ENCODE measurements around the gene SEL1L.
"Not testable (repeated sequence)": the region's sequence is repeated elsewhere in the genome, so short reads cannot be mapped to it uniquely, and the experiment has no call there.

The SEL1L gene

GRCh38 chr14:81474685-81475324, 58.8 kb downstream of the SEL1L start:
- FAIRE-seq (no peak), DNase-seq (ENCODE audit: low spot score) (no peak)

GRCh38 chr14:81474148-81474492, 59.5 kb downstream of the SEL1L start:
- FAIRE-seq (no peak), DNase-seq (ENCODE audit: low spot score) (no peak)

GRCh38 chr14:81473456-81474147, 60.1 kb downstream of the SEL1L start:
- no peak for FAIRE-seq

GRCh38 chr14:81472096-81472800, 61.4 kb downstream of the SEL1L start:
- FAIRE-seq = no peak
- DNase-seq (ENCODE audit: low spot score) = no peak

More at GRCh38 chr14:81473456-81474147, 60.1 kb downstream of the SEL1L start:
- no peak for DNase-seq (ENCODE audit: low spot score)

- FAIRE-seq = no peak
- no peak for DNase-seq (ENCODE audit: low spot score)
These were observed 62.6 kb downstream of the SEL1L start for GRCh38 chr14:81471062-81471461.

GRCh38 chr14:81470557-81470826, 63.2 kb downstream of the SEL1L start:
- not testable (repeated sequence) for FAIRE-seq; DNase-seq (ENCODE audit: low spot score)

GRCh38 chr14:81466854-81467253, 66.8 kb downstream of the SEL1L start:
- no peak for DNase-seq (ENCODE audit: low spot score)
- no peak for FAIRE-seq

GRCh38 chr14:81465507-81466228, 68.0 kb downstream of the SEL1L start:
- no peak for FAIRE-seq
- no peak for DNase-seq (ENCODE audit: low spot score)

- DNase-seq (ENCODE audit: low spot score); FAIRE-seq: not testable (repeated sequence)
These were observed 68.7 kb downstream of the SEL1L start for GRCh38 chr14:81465003-81465392.

- DNase-seq (ENCODE audit: low spot score) (peak; percentile 22), FAIRE-seq (no peak)
These were observed 69.2 kb downstream of the SEL1L start for GRCh38 chr14:81464253-81465002.

GRCh38 chr14:81462356-81462755, 71.3 kb downstream of the SEL1L start:
- not testable (repeated sequence) for DNase-seq (ENCODE audit: low spot score); FAIRE-seq

- FAIRE-seq (no peak), DNase-seq (ENCODE audit: low spot score) (no peak)
These were observed 73.7 kb downstream of the SEL1L start for GRCh38 chr14:81459912-81460311.

- DNase-seq (ENCODE audit: low spot score) = no peak
- no peak for FAIRE-seq
These were observed 75.3 kb downstream of the SEL1L start for GRCh38 chr14:81458352-81458751.

GRCh38 chr14:81455390-81455789, 78.3 kb downstream of the SEL1L start:
- peak; percentile 53 for DNase-seq (ENCODE audit: low spot score)

GRCh38 chr14:81454572-81455218, 79.0 kb downstream of the SEL1L start:
- DNase-seq (ENCODE audit: low spot score) = no peak
- FAIRE-seq = no peak

More at GRCh38 chr14:81455390-81455789, 78.3 kb downstream of the SEL1L start:
- FAIRE-seq = peak; percentile 22

- DNase-seq (ENCODE audit: low spot score) (no peak), FAIRE-seq (no peak)
These were observed 80.4 kb downstream of the SEL1L start for GRCh38 chr14:81453166-81453766.

- no peak for FAIRE-seq
- no peak for DNase-seq (ENCODE audit: low spot score)
These were observed 81.1 kb downstream of the SEL1L start for GRCh38 chr14:81452341-81453133.

- FAIRE-seq (no peak), DNase-seq (ENCODE audit: low spot score) (no peak)
These were observed 82.7 kb downstream of the SEL1L start for GRCh38 chr14:81450976-81451375.

GRCh38 chr14:81450100-81450531, 83.5 kb downstream of the SEL1L start:
- FAIRE-seq = no peak
- DNase-seq (ENCODE audit: low spot score) = no peak

All from RCC 7860 (cell line).